ENCODE results near the gene MDFI. TPM values are rescaled to one million over a fixed set of nuclear protein-coding genes. Genes with fewer than 3 reads are reported as not detected.

MDFI gene
- polyA plus RNA-seq, 1 donor from 2014 or later: 42.5 TPM

DNA sequence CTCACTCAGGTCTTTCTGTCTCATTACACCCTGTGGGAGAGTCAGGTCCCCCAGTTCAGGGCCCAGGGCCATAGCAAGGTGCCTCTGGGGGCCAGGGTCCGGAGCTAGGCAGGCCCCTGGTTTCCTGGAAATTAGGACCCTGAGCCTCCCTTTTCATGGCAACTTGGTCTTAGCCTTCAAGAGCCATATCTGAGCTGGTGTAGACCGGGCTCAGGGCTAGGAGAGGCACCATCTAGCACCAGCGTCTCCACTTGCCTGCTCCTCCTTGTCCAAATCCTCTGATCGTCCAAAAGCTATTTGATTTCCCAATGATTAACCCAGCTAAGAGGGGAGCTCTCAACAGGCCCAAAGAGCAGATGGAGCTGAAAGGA lies 5.6 kb downstream of the MDFI start:
- Histone ChIP-seq H3K4me3 (ENCODE audit: low read length) (no peak overlapping the region), H4K20me1 (ENCODE audit: insufficient read depth) (no peaks in the 10 kb centered on the region), H2AFZ (ENCODE audit: low read depth, low read length) (no peak overlapping the region), H3K79me2 (replicated peaks; ENCODE audit: insufficient read depth, low read length) (no peaks in the 10 kb centered on the region), H3K27me3 (ENCODE audit: insufficient read depth, low read depth, low read length) (peaks cover 16% of the 10 kb centered on the region), H3K27ac (ENCODE audit: low read length) (peak overlapping the region; percentile 25), H3K9ac (ENCODE audit: low read length) (no peak overlapping the region), H3K36me3 (ENCODE audit: insufficient read depth, low read length) (no peaks in the 10 kb centered on the region), H3F3A (ENCODE audit: insufficient read depth, low read length, poor library complexity, severe bottlenecking) (no peaks in the 10 kb centered on the region), H3K4me2 (ENCODE audit: low read length) (no peak overlapping the region), H3K9me3 (ENCODE audit: low read length) (no peaks in the 10 kb centered on the region), H3K9me2 (ENCODE audit: insufficient read depth, low read length) (no peaks in the 10 kb centered on the region)
- TF ChIP-seq TAF1 (IDR thresholded peaks at IDR 0.05; ENCODE audit: low read depth): no peak
- TF ChIP-seq, protein P1, sequence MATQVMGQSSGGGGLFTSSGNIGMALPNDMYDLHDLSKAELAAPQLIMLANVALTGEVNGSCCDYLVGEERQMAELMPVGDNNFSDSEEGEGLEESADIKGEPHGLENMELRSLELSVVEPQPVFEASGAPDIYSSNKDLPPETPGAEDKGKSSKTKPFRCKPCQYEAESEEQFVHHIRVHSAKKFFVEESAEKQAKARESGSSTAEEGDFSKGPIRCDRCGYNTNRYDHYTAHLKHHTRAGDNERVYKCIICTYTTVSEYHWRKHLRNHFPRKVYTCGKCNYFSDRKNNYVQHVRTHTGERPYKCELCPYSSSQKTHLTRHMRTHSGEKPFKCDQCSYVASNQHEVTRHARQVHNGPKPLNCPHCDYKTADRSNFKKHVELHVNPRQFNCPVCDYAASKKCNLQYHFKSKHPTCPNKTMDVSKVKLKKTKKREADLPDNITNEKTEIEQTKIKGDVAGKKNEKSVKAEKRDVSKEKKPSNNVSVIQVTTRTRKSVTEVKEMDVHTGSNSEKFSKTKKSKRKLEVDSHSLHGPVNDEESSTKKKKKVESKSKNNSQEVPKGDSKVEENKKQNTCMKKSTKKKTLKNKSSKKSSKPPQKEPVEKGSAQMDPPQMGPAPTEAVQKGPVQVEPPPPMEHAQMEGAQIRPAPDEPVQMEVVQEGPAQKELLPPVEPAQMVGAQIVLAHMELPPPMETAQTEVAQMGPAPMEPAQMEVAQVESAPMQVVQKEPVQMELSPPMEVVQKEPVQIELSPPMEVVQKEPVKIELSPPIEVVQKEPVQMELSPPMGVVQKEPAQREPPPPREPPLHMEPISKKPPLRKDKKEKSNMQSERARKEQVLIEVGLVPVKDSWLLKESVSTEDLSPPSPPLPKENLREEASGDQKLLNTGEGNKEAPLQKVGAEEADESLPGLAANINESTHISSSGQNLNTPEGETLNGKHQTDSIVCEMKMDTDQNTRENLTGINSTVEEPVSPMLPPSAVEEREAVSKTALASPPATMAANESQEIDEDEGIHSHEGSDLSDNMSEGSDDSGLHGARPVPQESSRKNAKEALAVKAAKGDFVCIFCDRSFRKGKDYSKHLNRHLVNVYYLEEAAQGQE (IDR thresholded peaks at IDR 0.05; ENCODE audit: borderline replicate concordance): no peak
- TF ChIP-seq POLR2AphosphoS5 (IDR thresholded peaks at IDR 0.05): no peak
- TF ChIP-seq MXI1 (conservative IDR thresholded peaks at IDR 0.05; ENCODE audit: poor library complexity, severe bottlenecking): no peak
- no peak for TF ChIP-seq EP300 (conservative IDR thresholded peaks at IDR 0.05; ENCODE audit: poor library complexity, severe bottlenecking)

DNA sequence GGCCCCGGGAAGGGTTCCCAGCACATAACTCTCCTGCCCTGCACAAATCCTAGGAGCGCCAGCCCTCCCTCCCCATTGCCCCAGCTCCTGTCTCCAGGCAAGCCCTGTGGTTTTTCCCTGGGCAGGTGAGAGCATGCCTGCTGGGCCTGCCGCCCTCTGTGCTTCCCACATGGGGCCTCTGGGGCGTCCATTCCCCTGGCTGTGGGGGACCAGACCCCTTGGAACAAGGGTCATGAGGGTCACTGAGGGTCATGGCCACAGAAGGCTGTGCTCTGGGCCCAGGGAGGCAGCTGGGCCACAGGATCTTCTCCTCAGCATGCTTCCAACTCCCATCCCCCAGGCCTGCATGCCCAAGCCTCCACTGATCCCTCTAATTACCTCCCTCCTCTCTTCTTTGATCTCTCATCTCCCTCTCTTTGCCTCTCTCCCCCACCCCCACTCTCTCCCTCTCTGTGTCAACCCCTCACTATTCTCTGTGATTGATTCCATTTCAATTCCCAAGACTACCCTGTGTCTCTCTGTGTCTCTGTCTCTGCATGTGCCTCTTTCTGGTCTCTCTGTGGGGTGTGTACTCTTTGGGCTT lies 6.1 kb downstream of the MDFI start:
- no peaks in the 10 kb centered on the region for H4K20me1 ChIP-seq (ENCODE audit: insufficient read depth)
- no peaks in the 10 kb centered on the region for H3K9me3 ChIP-seq (ENCODE audit: low read length)
- H3K27me3 ChIP-seq (ENCODE audit: insufficient read depth, low read depth, low read length): peaks cover 11% of the 10 kb centered on the region
- no peaks in the 10 kb centered on the region for H3K79me2 ChIP-seq (replicated peaks; ENCODE audit: insufficient read depth, low read length)
- H3K9me2 ChIP-seq (ENCODE audit: insufficient read depth, low read length): no peaks in the 10 kb centered on the region
- H3K4me3 ChIP-seq (ENCODE audit: low read length): no peak overlapping the region
- H3K27ac ChIP-seq (ENCODE audit: low read length): peak overlapping the region; percentile 25
- H3K9ac ChIP-seq (ENCODE audit: low read length): peak overlapping the region; percentile 44
- H3K36me3 ChIP-seq (ENCODE audit: insufficient read depth, low read length): no peaks in the 10 kb centered on the region
- TF ChIP-seq EZH2 (IDR thresholded peaks at IDR 0.05; ENCODE audit: borderline replicate concordance, insufficient read depth, low read length, poor library complexity, severe bottlenecking) (no peak), RAD21 (conservative IDR thresholded peaks at IDR 0.05) (no peak), POLR2AphosphoS5 (IDR thresholded peaks at IDR 0.05) (no peak), TAF1 (IDR thresholded peaks at IDR 0.05; ENCODE audit: low read depth) (no peak), EP300 (conservative IDR thresholded peaks at IDR 0.05; ENCODE audit: poor library complexity, severe bottlenecking) (no peak), SMC3 (conservative IDR thresholded peaks at IDR 0.05; ENCODE audit: poor library complexity) (no peak), MXI1 (conservative IDR thresholded peaks at IDR 0.05; ENCODE audit: poor library complexity, severe bottlenecking) (no peak)
- TF ChIP-seq, protein P1 (IDR thresholded peaks at IDR 0.05; ENCODE audit: borderline replicate concordance): no peak
- TF ChIP-seq, protein P2, sequence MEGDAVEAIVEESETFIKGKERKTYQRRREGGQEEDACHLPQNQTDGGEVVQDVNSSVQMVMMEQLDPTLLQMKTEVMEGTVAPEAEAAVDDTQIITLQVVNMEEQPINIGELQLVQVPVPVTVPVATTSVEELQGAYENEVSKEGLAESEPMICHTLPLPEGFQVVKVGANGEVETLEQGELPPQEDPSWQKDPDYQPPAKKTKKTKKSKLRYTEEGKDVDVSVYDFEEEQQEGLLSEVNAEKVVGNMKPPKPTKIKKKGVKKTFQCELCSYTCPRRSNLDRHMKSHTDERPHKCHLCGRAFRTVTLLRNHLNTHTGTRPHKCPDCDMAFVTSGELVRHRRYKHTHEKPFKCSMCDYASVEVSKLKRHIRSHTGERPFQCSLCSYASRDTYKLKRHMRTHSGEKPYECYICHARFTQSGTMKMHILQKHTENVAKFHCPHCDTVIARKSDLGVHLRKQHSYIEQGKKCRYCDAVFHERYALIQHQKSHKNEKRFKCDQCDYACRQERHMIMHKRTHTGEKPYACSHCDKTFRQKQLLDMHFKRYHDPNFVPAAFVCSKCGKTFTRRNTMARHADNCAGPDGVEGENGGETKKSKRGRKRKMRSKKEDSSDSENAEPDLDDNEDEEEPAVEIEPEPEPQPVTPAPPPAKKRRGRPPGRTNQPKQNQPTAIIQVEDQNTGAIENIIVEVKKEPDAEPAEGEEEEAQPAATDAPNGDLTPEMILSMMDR (IDR thresholded peaks at IDR 0.05; ENCODE audit: poor library complexity, severe bottlenecking): no peak
- peak overlapping the region; percentile 33 for H3K4me2 ChIP-seq (ENCODE audit: low read length)
- H3F3A ChIP-seq (ENCODE audit: insufficient read depth, low read length, poor library complexity, severe bottlenecking): no peaks in the 10 kb centered on the region
- H2AFZ ChIP-seq (ENCODE audit: low read depth, low read length): peak overlapping the region; percentile 41

Data from neural cell (in vitro differentiated cells).